HG03521 (cell line): ENCODE results near the gene ZSWIM5.
"Not testable (repeated sequence)": the region's sequence is repeated elsewhere in the genome, so short reads cannot be mapped to it uniquely, and the experiment has no call there.

Experiments
- ATAC-seq: cut with Tn5 transposase; IDR thresholded peaks from one replicate; pipeline ENCODE4 v1.9.1; 2021; ENCODE audit warnings: mild to moderate bottlenecking, moderate library complexity; ENCODE audit not compliant: unreplicated experiment

Gene ZSWIM5

GRCh38 chr1:45097944-45098343 is 108.5 kb downstream of the ZSWIM5 start:
- ATAC-seq: no peak

GRCh38 chr1:45097079-45097478 is 109.3 kb downstream of the ZSWIM5 start:
- ATAC-seq: no peak

DNA sequence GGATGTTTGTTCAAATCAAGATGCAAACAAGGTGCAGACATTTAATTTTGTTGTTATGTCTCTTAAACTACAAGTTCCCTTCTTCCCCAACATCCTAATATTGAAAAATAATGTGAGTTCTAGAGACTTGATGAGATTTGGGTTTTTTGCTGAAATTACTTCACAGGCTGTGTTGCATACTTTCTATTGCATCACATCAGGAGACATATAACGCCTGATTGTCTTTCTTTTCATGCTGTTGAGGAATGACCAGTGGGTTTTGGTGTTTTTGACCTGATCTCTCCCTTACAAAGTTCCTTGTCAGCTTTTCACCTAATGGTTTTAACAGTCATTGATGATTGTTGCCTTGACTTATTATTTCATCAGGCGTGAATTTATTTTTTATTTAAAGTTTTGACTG is 111.0 kb downstream of the ZSWIM5 start:
- no peak for ATAC-seq

DNA sequence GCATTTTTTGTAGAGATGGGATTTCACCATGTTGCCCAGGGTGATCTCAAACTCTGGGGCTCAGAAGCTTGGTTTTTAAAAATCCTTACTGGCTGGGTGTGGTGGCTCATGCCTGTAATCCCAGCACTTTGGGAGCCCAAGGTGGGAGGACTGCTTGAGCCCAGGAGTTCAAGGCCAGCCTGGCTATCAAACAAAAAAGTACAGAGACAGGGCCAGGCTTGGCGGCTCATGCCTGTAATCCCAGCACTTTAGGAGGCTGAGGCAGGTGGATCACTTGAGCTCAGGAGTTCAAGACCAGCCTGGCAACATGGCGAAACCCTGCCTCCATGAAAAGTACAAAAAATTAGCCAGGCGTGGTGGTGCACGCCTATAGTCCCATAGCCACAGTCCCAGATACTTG is 112.0 kb downstream of the ZSWIM5 start:
- not testable (repeated sequence) for ATAC-seq

DNA sequence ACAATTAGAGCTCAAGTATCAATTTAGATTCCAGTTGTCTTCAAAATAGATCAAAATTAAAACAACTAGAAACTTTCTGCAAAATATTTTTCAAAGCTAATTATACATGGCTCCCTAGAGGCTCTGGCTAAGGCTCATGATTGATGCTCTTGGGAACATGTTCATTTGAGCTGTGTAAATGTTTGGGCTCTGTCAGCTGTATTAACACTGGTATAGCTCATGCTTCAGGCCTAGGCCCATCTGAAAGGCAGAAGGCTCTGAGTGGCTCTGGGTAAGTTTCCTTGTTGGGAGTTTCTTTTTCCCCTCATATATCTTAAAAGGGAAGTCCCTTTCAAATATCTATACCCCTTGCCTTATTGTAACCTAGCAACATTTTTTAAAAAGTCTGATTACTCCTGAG is 113.1 kb downstream of the ZSWIM5 start:
- ATAC-seq: no peak

- ATAC-seq: no peak
Measured at GRCh38 chr1:45089711-45090110, 116.7 kb downstream of the ZSWIM5 start.

DNA sequence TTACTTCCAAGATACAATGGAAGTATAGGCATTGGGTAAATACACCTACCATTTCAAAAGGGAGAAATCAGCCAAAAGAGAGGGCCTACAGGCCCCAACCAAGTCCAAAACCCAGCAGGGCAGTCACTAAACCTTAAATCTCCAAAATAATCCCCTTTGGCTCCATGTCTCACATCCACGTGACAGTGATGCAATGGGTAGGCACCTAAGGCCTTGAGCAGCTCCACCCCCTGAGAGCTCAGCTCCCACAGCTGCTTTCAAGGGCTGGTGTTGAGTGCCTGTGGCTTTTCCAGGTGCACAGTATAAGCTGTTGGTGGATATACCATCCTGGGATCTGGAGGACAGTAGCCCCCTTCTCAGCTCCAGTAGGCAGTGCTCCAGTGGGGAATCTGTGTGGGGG is 121.8 kb downstream of the ZSWIM5 start:
- no peak for ATAC-seq

DNA sequence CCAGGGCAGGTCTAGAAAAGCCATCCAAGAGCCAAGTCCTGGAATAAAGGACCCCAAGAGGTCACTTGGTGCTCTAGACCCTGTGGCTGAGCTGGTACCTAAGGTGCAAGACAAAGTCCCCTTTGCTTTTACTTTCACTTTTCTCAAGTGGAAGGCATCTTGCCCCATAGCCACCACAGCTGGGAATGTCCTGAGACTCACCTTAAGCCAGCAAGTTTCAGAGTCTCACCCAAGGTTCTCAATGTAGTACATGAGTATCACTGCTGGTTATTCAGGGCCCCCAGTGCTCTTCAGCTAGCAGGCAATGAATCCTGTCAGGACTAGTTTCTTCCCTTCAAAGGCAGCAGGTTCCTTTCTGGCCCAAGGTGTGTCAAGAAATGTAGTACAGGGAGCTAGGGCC is 126.9 kb downstream of the ZSWIM5 start:
- ATAC-seq: no peak

- ATAC-seq: not testable (repeated sequence)
Measured at GRCh38 chr1:45076959-45077358, 129.4 kb downstream of the ZSWIM5 start.

DNA sequence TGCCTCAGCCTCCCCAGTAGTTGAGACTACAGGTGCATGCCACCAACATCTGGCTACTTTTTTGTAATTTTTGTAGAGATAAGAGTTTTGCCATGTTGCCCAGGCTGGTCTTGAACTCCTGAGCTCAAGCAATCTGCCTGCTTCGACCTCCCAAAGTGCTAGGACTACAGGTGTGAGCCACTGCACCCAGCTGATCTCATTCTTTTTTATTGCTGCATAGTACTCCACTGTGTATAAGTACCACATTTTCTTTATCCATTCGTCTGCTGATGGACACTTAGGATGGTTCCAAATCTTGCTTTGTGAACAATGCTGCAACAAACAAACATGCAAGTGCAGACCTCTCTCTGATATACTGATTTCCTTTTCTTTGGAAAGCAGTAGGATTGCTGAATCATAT is 134.8 kb downstream of the ZSWIM5 start:
- no peak for ATAC-seq

DNA sequence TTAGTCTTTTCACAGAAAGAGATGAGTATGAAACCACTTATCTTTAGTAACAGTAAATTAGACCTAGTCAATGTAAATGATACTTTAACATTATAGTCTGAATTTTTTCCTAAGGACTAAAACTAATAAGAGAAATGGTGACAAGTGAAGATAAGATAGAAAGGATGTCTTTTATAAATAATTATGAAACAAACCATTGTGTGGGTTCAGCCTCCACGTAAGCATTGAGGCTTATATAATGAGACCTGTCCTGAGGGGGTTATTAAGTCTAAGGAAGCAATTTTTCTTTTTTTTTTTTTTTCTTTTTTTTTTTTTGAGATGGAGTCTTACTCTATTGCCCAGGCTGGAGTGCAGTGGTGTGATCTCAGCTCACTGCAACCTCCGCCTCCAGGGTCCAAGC is 138.6 kb downstream of the ZSWIM5 start:
- ATAC-seq: no peak

DNA sequence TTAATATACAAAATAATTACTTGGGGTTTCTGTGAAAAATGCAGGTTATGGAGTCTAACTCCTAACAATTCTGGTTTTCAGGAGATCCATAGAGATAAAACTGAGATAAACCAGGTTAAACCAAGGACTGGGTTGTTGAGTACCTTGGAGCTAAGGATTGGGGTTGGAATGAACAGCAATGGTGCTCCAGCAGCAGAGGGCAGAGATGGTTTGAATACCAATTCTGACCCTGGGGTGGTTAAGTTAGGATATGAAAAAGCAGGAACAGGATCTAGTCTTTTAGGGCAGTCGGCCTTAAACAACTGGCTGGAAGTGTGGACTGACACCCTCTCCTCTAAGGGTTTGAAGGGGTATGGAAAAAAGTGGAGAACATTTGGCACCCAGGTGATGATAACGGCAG is 141.3 kb downstream of the ZSWIM5 start:
- ATAC-seq: no peak

- not testable (repeated sequence) for ATAC-seq
Measured at GRCh38 chr1:45062463-45062862, 143.9 kb downstream of the ZSWIM5 start.

DNA sequence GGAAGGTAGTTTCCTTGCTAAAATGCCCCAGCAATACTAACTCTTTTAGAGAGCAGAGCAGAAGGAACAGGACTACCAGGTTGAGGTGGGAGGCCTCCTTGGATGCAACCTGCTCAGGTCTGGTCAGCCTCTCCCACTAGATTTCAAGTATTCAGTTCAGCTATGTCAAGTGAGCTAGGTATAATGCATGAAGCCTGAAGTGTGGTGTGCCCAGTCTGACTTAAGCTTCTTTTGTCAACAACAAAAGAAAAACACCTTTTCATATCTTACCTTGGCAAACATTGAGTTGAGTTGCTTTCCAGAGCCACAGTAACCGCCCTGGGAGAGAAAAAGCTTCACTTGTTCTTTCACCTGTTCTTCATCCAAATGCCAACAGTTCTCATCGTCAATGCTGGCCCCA is 146.6 kb downstream of the ZSWIM5 start:
- ATAC-seq: no peak

DNA sequence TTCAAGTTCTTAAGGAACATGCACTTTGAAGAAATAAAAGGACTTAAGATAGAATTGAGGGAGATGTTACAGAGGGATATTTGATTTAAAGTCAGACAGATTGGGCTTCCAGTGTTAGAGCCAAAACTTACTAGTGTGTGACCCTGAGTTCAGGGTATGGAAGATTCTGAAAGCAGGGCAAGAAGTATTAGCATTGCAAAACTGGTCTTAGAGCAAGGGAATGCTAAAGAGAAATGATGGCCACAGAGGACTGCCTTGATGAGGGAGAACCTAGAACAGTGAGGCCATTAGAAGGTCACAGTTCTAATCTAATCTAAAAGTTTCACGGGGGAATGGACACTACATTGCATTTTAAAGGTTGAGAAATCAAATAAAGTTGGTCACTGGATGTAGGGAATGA is 148.9 kb downstream of the ZSWIM5 start:
- no peak for ATAC-seq

GRCh38 chr1:45051005-45051772 is 155.2 kb downstream of the ZSWIM5 start:
- no peak for ATAC-seq

DNA sequence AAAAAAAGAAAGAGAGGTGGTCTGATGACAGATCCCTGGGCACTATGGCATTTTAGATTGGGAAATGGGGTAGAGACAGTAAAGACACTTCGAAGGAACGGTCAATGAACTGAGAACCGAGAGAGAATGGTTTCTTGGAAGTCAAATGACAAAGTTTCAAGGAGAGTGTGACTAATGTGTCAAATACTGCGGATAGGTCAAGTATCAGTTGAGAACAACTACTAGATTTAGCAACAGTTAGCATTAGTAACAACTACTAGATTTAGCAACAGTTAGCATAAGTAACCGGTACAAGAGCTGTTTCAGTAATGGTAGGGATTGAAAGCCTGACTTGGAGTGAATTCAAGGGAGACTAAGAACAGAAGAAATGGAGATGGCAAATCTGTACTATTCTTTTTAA is 159.4 kb downstream of the ZSWIM5 start:
- ATAC-seq: no peak

GRCh38 chr1:45044916-45045315 is 161.5 kb downstream of the ZSWIM5 start:
- ATAC-seq: no peak

- ATAC-seq: no peak
Measured at GRCh38 chr1:45043094-45043493, 163.3 kb downstream of the ZSWIM5 start.

DNA sequence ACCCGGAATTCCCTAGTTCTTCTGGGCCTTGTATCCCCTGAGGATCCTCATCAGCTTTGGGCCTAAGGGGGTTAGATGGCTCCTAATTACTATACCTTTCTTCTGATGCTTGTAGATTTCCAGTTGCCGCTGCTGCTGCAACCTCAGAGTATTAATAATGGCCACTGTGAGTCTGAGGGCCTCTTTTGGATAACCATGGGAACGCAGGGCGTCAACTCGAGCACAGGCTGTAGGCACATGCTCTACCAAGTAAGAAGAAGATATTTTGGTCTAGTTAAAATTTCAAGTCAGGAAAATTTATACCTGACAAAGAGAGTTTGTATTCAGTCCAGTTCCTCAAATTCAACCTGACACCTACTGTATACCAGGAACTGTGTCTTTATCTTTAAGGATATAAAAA is 166.1 kb downstream of the ZSWIM5 start:
- ATAC-seq: no peak

DNA sequence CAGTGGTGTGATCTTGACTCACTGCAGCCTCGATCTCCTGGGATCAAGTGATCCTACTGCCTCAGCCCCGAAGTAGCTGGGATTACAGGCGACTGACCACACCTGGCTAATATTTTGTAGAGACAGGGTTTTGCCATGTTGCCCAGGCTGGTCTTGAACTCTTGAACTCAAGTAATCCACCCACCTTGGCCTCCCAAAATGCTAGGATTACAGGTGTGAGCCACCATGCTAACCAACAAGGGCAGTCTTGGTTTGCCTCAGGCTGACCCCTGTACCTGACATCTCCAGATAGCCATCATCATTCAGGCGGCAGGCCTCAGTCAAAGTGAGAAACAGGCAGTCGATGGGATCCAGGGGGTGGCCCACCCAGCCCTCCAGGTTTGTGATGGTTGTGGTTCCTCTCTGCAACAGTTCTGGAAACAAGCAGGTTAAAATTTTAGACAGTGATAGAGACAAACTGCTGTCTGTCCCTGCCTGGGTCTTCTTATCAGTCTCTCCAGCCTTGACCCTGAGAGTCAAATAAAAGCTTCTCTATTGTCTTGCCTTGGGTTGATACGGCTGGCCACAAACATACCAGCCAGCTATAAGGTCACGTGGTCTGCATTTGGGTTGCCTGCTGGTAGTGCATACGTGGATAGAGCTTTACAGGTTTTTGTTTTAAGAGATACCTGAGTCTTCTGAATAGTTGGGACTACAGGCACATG is 167.6 kb downstream of the ZSWIM5 start:
- ATAC-seq: no peak

- ATAC-seq: no peak
Measured at GRCh38 chr1:45038240-45038639, 168.2 kb downstream of the ZSWIM5 start.

- no peak for ATAC-seq
Measured at GRCh38 chr1:45037456-45037855, 168.9 kb downstream of the ZSWIM5 start.
